Amniotic epithelial cell (primary cell): ENCODE data around the gene NHERF1.

Source experiments
- DNase-seq: peaks from one replicate; pipeline ENCODE4 v3.0.0-alpha.2; 2010; ENCODE audit warnings: low read depth

Gene NHERF1

GRCh38 chr17:74784125-74784810, 35.8 kb downstream of the NHERF1 start:
- DNase-seq = no peak

GRCh38 chr17:74785096-74785980, 36.9 kb downstream of the NHERF1 start:
- no peak for DNase-seq

GRCh38 chr17:74785981-74786360, 37.5 kb downstream of the NHERF1 start:
- no peak for DNase-seq

- no peak for DNase-seq
Measured at GRCh38 chr17:74786431-74787055, 38.1 kb downstream of the NHERF1 start.

GRCh38 chr17:74790161-74791058, 42.0 kb downstream of the NHERF1 start:
- DNase-seq = no peak

- no peak for DNase-seq
Measured at GRCh38 chr17:74792586-74793105, 44.2 kb downstream of the NHERF1 start.

GRCh38 chr17:74795327-74796020, 47.0 kb downstream of the NHERF1 start:
- no peak for DNase-seq

- DNase-seq = no peak
Measured at GRCh38 chr17:74796211-74796610, 47.8 kb downstream of the NHERF1 start.

- no peak for DNase-seq
Measured at GRCh38 chr17:74796866-74797265, 48.4 kb downstream of the NHERF1 start.

GRCh38 chr17:74797824-74798223, 49.4 kb downstream of the NHERF1 start:
- DNase-seq = no peak

- DNase-seq = no peak
Measured at GRCh38 chr17:74798239-74798707, 49.8 kb downstream of the NHERF1 start.

GRCh38 chr17:74799097-74799496, 50.7 kb downstream of the NHERF1 start:
- no peak for DNase-seq

GRCh38 chr17:74800531-74800930, 52.1 kb downstream of the NHERF1 start:
- DNase-seq = no peak

GRCh38 chr17:74801896-74802295, 53.5 kb downstream of the NHERF1 start:
- DNase-seq = no peak

- DNase-seq = no peak
Measured at GRCh38 chr17:74803388-74803930, 55.0 kb downstream of the NHERF1 start.

GRCh38 chr17:74803971-74804370, 55.5 kb downstream of the NHERF1 start:
- DNase-seq = no peak

- no peak for DNase-seq
Measured at GRCh38 chr17:74804683-74805082, 56.3 kb downstream of the NHERF1 start.

- DNase-seq = no peak
Measured at GRCh38 chr17:74805591-74805991, 57.2 kb downstream of the NHERF1 start.

- DNase-seq = no peak
Measured at GRCh38 chr17:74806334-74806733, 57.9 kb downstream of the NHERF1 start.

- no peak for DNase-seq
Measured at GRCh38 chr17:74807441-74807840, 59.0 kb downstream of the NHERF1 start.

- no peak for DNase-seq
Measured at GRCh38 chr17:74807925-74808324, 59.5 kb downstream of the NHERF1 start.
